Measurements from ENCODE around the gene RXRG. TPM values are rescaled to one million over a fixed set of nuclear protein-coding genes. Genes with fewer than 3 reads are reported as not detected.

Gene RXRG
- total RNA-seq, 4 donors from 2014 or later, result 0.13 to 4.0 (median 0.84) TPM

DNA sequence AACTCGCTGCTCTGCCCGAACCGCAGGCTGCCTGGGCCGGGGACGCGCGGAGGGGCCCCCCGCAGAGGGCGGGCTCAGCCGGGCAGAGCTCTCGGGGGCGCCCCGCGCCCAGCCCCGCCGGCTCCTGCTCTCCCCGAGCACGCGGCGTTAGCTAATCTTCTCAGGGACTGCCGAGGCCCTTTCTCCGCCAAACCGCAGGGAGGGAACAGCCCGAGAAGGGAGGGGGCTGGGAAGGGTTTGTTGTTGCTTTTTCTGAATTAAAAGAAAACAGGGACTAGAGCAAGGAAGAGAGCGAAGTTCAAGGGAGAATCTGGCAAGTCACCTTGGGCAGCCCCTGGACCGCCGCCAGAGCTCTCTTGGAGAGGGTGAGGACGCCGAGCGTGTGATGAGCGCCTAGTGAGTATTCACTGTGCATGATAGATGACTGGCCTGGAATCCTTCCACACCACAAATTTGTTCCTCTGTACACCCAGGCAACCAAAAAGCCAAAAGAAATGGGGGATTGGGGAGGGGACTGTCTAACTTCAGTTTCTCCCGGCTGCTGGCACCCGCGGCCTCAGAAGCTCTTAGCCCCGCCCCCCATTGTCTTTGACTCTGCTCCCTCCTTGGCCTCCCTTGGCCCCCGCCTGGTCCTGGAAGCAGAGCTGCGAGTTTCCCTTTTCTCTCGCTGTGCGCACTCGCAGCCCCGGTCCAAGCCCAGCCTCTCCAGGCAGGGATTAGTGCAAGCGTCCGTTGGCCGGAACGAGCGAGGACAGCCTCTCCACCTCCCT lies 68.7 kb downstream of the RXRG start:
- TF ChIP-seq, protein P1, sequence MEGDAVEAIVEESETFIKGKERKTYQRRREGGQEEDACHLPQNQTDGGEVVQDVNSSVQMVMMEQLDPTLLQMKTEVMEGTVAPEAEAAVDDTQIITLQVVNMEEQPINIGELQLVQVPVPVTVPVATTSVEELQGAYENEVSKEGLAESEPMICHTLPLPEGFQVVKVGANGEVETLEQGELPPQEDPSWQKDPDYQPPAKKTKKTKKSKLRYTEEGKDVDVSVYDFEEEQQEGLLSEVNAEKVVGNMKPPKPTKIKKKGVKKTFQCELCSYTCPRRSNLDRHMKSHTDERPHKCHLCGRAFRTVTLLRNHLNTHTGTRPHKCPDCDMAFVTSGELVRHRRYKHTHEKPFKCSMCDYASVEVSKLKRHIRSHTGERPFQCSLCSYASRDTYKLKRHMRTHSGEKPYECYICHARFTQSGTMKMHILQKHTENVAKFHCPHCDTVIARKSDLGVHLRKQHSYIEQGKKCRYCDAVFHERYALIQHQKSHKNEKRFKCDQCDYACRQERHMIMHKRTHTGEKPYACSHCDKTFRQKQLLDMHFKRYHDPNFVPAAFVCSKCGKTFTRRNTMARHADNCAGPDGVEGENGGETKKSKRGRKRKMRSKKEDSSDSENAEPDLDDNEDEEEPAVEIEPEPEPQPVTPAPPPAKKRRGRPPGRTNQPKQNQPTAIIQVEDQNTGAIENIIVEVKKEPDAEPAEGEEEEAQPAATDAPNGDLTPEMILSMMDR (IDR thresholded peaks at IDR 0.05), result no peak
- TF ChIP-seq POLR2A (IDR thresholded peaks at IDR 0.05), result no peak
- H3K27ac ChIP-seq, result peak overlapping the region; percentile 85 to 88 (median 88)
- H3K4me3 ChIP-seq (replicated peaks in 1 of 3), result peak overlapping the region in 1 of 3 donors; percentile 34
- H3K27me3 ChIP-seq, result no peaks in the 10 kb centered on the region
- H3K4me1 ChIP-seq, result peaks cover 6 to 32% of the 10 kb centered on the region in 2 donors
- no peaks in the 10 kb centered on the region for H3K36me3 ChIP-seq
- no peaks in the 10 kb centered on the region for H3K9me3 ChIP-seq
- intact Hi-C loops (cut with DNase I), result no loop called here
- WGBS, 2 donors, result 0 to 1% methylated on average over 40 to 43 of the region's 46 CpGs
- peak; percentile 92 to 94 for DNase-seq

DNA sequence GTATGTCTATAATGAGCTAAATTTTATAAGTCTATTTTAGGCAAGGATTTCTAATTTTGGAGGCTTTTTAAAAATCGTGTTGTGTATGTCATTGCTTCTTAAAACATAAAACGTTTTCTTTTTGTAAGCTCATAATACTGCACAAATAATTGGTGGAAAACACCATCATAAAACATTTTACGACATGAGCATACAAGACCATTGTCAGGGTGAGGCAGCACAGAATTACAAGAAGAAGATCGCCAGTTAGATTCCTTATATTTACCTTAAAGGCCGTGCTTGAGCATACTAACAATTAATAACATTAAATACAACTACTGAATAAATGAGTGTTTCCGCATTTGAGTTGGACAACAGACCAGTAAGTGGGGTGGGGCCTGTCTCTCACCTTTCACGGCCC lies 69.3 kb downstream of the RXRG start:
- H3K4me3 ChIP-seq (replicated peaks in 1 of 3), result peak overlapping the region in 1 of 3 donors; percentile 34
- 35 to 47% methylated on average over 7 of the region's 7 CpGs for whole genome bisulfite sequencing, 2 donors
- no peaks in the 10 kb centered on the region for H3K9me3 ChIP-seq
- no peaks in the 10 kb centered on the region for H3K36me3 ChIP-seq
- no peak for DNase-seq
- H3K27ac ChIP-seq, result peak overlapping the region; percentile 85 to 88 (median 88)
- H3K27me3 ChIP-seq, result no peaks in the 10 kb centered on the region
- peaks cover 6 to 31% of the 10 kb centered on the region in 2 donors for H3K4me1 ChIP-seq
- intact Hi-C loops (cut with DNase I), result no loop called here
- TF ChIP-seq, protein P1 (IDR thresholded peaks at IDR 0.05), result no peak
- TF ChIP-seq POLR2A (IDR thresholded peaks at IDR 0.05), result no peak

- Histone ChIP-seq H3K4me3 (replicated peaks in 1 of 3) (no peak overlapping the region), H3K36me3 (no peaks in the 10 kb centered on the region), H3K27ac (no peak overlapping the region), H3K4me1 (peaks cover 6 to 26% of the 10 kb centered on the region in 2 donors), H3K27me3 (no peaks in the 10 kb centered on the region), H3K9me3 (no peaks in the 10 kb centered on the region)
- 57 to 63% methylated on average over 5 of the region's 5 CpGs for WGBS, 2 donors
- intact Hi-C loops (cut with DNase I), result no loop called here
- no peak for DNase-seq
- no peak for TF ChIP-seq POLR2A (IDR thresholded peaks at IDR 0.05)
- TF ChIP-seq, protein P1 (IDR thresholded peaks at IDR 0.05), result no peak
Measured at GRCh38 chr1:165371588-165372225, 73.2 kb downstream of the RXRG start.

- intact Hi-C loops (cut with DNase I), result loop anchor here (10.0 kb wide), 1 partner anchor 225 kb away; no protein-coding TSS in a partner anchor
- DNase-seq, result peak; percentile 54 to 67
- TF ChIP-seq, protein P1 (IDR thresholded peaks at IDR 0.05), result peak; percentile 61 to 90 (median 72)
- TF ChIP-seq POLR2A (IDR thresholded peaks at IDR 0.05), result no peak
- Histone ChIP-seq H3K36me3 (no peaks in the 10 kb centered on the region), H3K4me1 (peaks cover 6 to 26% of the 10 kb centered on the region in 2 donors), H3K27me3 (no peaks in the 10 kb centered on the region), H3K27ac (no peak overlapping the region), H3K4me3 (replicated peaks in 1 of 3) (no peak overlapping the region), H3K9me3 (no peaks in the 10 kb centered on the region)
- 20 to 21% methylated on average over 9 of the region's 9 CpGs for WGBS, 2 donors
Measured at GRCh38 chr1:165369255-165369848, 75.6 kb downstream of the RXRG start.

Measured in thyroid gland (tissue), 4 donors.